HEK293 (cell line): Measurements from ENCODE around the gene KCNMA1.

Source experiments
- CTCF ChIA-PET: fragments of 350-600 bp; formaldehyde crosslinking; extraction: SDS; loops from one replicate; lab custom pipeline; 2021; ENCODE audit warnings: antibody characterized with exemption; lab: Yijun Ruan, JAX
- POLR2A ChIA-PET: fragments of 300-600 bp; formaldehyde crosslinking; extraction: SDS; loops from one replicate; lab custom pipeline; 2020; ENCODE audit warnings: antibody characterized with exemption, inconsistent platforms; lab: Yijun Ruan, JAX
- H3K27ac ChIP-seq: fragments of 200-500 bp; sonication (Bioruptor generic); 2 replicates; pipeline ENCODE4 v1.5.1; 2014; ENCODE audit warnings: low read depth, low read length, control low read depth, inconsistent platforms; ENCODE audit errors: extremely low read depth
- H3K36me3 ChIP-seq, 2 experiments: fragments of 200-500 bp in 1 of 2; sonication (Bioruptor generic) in 1 of 2; 1 replicate in 1 of 2; 2 replicates in 1 of 2; pipeline ENCODE4 v1.5.1; 2014 to 2017; ENCODE audit warnings: inconsistent platforms in 2 of 2, low read length in 2 of 2; ENCODE audit not compliant: control insufficient read depth in 2 of 2, insufficient read depth in 1 of 2
- H3K4me1 ChIP-seq: fragments of 200-500 bp; sonication (Bioruptor generic); 2 replicates; pipeline ENCODE4 v1.5.1; 2014; ENCODE audit warnings: mild to moderate bottlenecking, low read length, inconsistent platforms; ENCODE audit not compliant: control insufficient read depth, insufficient read depth
- H3K4me3 ChIP-seq: 2 replicates; pipeline ENCODE4 v1.5.1; 2011; ENCODE audit warnings: low read depth, mild to moderate bottlenecking, control low read depth, low read length, moderate library complexity
- H3K9me3 ChIP-seq: fragments of 200-500 bp; sonication (Bioruptor generic); 2 replicates; pipeline ENCODE4 v1.5.1; 2014; ENCODE audit warnings: low read depth, low read length, inconsistent platforms; ENCODE audit not compliant: control insufficient read depth, insufficient read depth
- MEIS1 ChIP-seq: sonication (generic); formaldehyde crosslinking; IDR thresholded peaks from 2 replicates; pipeline ENCODE4 v1.8.1; 2022; ENCODE audit warnings: missing genetic modification reagents, mild to moderate bottlenecking, borderline replicate concordance
- SCRT2 ChIP-seq: fragments of 450-650 bp; formaldehyde crosslinking; IDR thresholded peaks from 2 replicates; pipeline ENCODE4 v1.5.1; 2016; ENCODE audit warnings: missing biosample characterization, missing genetic modification characterization
- SETDB1 ChIP-seq: IDR thresholded peaks from one replicate; pipeline ENCODE4 v1.6.1; 2017; ENCODE audit warnings: mild to moderate bottlenecking, low read length, moderate library complexity, mixed read lengths; ENCODE audit not compliant: insufficient read length
- TCF7L2 ChIP-seq: IDR thresholded peaks from 2 replicates; pipeline ENCODE4 v1.6.1; 2011; ENCODE audit warnings: low read depth, mild to moderate bottlenecking, inconsistent platforms, low read length, moderate library complexity, borderline replicate concordance
- TRIM28 ChIP-seq: IDR thresholded peaks from 2 replicates; pipeline ENCODE4 v1.6.1; 2011; ENCODE audit warnings: low read length, control low read depth, borderline replicate concordance
- ZBTB1 ChIP-seq: fragments of 450-650 bp; formaldehyde crosslinking; IDR thresholded peaks from 2 replicates; pipeline ENCODE4 v1.5.1; 2016; ENCODE audit warnings: missing biosample characterization, missing genetic modification characterization
- ZBTB8A ChIP-seq: fragments of 450-650 bp; formaldehyde crosslinking; IDR thresholded peaks from 2 replicates; pipeline ENCODE4 v1.5.1; 2016; ENCODE audit warnings: missing biosample characterization, missing genetic modification characterization
- ZNF112 ChIP-seq: fragments of 450-650 bp; formaldehyde crosslinking; IDR thresholded peaks from 2 replicates; pipeline ENCODE4 v1.5.0; 2017; ENCODE audit warnings: missing biosample characterization, missing genetic modification characterization
- ZNF132 ChIP-seq: fragments of 450-650 bp; formaldehyde crosslinking; IDR thresholded peaks from 2 replicates; pipeline ENCODE4 v1.5.1; 2017; ENCODE audit warnings: missing biosample characterization, missing genetic modification characterization, borderline replicate concordance
- ZNF133 ChIP-seq: fragments of 450-650 bp; formaldehyde crosslinking; IDR thresholded peaks from 2 replicates; pipeline ENCODE4 v1.5.1; 2016; ENCODE audit warnings: missing biosample characterization, missing genetic modification characterization
- ZNF146 ChIP-seq: fragments of 450-650 bp; formaldehyde crosslinking; IDR thresholded peaks from 2 replicates; pipeline ENCODE4 v1.5.1; 2016; ENCODE audit warnings: missing biosample characterization, missing genetic modification characterization
- ZNF23 ChIP-seq: fragments of 450-650 bp; formaldehyde crosslinking; IDR thresholded peaks from 2 replicates; pipeline ENCODE4 v1.5.1; 2016; ENCODE audit warnings: missing biosample characterization, missing genetic modification characterization, borderline replicate concordance
- ZNF510 ChIP-seq: fragments of 450-650 bp; formaldehyde crosslinking; IDR thresholded peaks from 2 replicates; pipeline ENCODE4 v1.5.1; 2018; ENCODE audit warnings: mild to moderate bottlenecking, missing genetic modification characterization, missing biosample characterization; ENCODE audit not compliant: insufficient replicate concordance
- ZNF544 ChIP-seq: fragments of 450-650 bp; formaldehyde crosslinking; IDR thresholded peaks from 2 replicates; pipeline ENCODE4 v1.5.0; 2017; ENCODE audit warnings: missing biosample characterization, missing genetic modification characterization
- ZNF548 ChIP-seq: fragments of 450-650 bp; formaldehyde crosslinking; IDR thresholded peaks from 2 replicates; pipeline ENCODE4 v1.5.1; 2016; ENCODE audit warnings: missing biosample characterization, missing genetic modification characterization
- ZNF654 ChIP-seq: fragments of 450-650 bp; formaldehyde crosslinking; IDR thresholded peaks from 2 replicates; pipeline ENCODE4 v1.5.1; 2016; ENCODE audit warnings: low read depth, missing biosample characterization, missing genetic modification characterization
- ZNF677 ChIP-seq: fragments of 450-650 bp; IDR thresholded peaks from 2 replicates; pipeline ENCODE4 v1.5.0; 2018; ENCODE audit warnings: missing biosample characterization, mild to moderate bottlenecking, missing genetic modification characterization, moderate library complexity
- ZNF792 ChIP-seq: fragments of 450-650 bp; formaldehyde crosslinking; IDR thresholded peaks from 2 replicates; pipeline ENCODE4 v1.5.1; 2016; ENCODE audit warnings: missing biosample characterization, missing genetic modification characterization
- TF ChIP-seq, protein P1 (sequence below): fragments of 450-650 bp; formaldehyde crosslinking; IDR thresholded peaks from 2 replicates; pipeline ENCODE4 v1.5.1; 2016; ENCODE audit warnings: missing biosample characterization, missing genetic modification characterization
- TF ChIP-seq, protein P2 (sequence below): fragments of 450-650 bp; formaldehyde crosslinking; IDR thresholded peaks from 2 replicates; pipeline ENCODE4 v1.5.1; 2016; ENCODE audit warnings: missing biosample characterization, missing genetic modification characterization
- TF ChIP-seq, protein P3 (sequence below): fragments of 450-650 bp; formaldehyde crosslinking; IDR thresholded peaks from 2 replicates; pipeline ENCODE4 v1.5.1; 2017; ENCODE audit warnings: missing biosample characterization, missing genetic modification characterization
- TF ChIP-seq, protein P4 (sequence below): fragments of 450-650 bp; IDR thresholded peaks from 2 replicates; pipeline ENCODE4 v1.5.1; 2018; ENCODE audit warnings: missing biosample characterization, mild to moderate bottlenecking, missing genetic modification characterization

KCNMA1 gene

DNA sequence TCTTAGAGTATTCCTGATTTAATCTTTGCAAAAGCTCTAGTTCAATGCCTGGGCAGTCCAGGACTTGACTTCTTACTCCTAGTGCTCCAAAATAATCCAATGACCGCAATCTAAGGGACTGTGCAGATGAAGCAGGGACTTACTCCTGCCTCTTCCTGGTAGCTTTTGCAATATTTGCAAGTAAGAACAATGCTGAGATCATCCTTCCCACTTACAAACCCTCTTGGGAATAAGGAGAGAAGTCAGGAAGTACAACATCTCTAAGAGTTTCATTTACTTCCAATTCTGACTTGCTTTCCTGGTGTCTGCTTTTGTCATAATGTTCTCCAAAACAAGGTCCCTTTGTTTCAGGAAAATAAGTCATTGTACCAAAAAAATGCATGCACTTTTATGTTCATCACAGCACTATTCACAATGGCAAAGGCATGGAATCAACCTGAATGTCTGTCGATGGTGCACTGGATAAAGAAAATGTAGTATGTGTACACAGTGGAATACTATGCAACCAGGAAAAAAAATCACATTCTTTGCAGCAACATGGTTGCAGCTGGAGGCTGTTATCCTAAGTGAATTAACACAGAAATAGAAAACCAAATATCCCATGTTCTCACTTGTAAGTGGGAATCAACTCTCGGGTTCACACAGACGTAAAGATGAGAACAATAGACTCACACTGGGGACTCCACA lies 7.1 kb upstream of the KCNMA1 start:
- no peak overlapping the region for H3K4me3 ChIP-seq
- H3K27ac ChIP-seq: no peak overlapping the region
- POLR2A ChIA-PET: no interaction called here
- H3K36me3 ChIP-seq: no peaks in the 10 kb centered on the region
- no peaks in the 10 kb centered on the region for H3K9me3 ChIP-seq
- no peaks in the 10 kb centered on the region for H3K4me1 ChIP-seq
- peak; percentile 91 for TF ChIP-seq ZNF146
- TF ChIP-seq ZNF133 (tag by site-specific recombination): no peak
- TF ChIP-seq ZNF112: no peak
- TF ChIP-seq, protein P1, sequence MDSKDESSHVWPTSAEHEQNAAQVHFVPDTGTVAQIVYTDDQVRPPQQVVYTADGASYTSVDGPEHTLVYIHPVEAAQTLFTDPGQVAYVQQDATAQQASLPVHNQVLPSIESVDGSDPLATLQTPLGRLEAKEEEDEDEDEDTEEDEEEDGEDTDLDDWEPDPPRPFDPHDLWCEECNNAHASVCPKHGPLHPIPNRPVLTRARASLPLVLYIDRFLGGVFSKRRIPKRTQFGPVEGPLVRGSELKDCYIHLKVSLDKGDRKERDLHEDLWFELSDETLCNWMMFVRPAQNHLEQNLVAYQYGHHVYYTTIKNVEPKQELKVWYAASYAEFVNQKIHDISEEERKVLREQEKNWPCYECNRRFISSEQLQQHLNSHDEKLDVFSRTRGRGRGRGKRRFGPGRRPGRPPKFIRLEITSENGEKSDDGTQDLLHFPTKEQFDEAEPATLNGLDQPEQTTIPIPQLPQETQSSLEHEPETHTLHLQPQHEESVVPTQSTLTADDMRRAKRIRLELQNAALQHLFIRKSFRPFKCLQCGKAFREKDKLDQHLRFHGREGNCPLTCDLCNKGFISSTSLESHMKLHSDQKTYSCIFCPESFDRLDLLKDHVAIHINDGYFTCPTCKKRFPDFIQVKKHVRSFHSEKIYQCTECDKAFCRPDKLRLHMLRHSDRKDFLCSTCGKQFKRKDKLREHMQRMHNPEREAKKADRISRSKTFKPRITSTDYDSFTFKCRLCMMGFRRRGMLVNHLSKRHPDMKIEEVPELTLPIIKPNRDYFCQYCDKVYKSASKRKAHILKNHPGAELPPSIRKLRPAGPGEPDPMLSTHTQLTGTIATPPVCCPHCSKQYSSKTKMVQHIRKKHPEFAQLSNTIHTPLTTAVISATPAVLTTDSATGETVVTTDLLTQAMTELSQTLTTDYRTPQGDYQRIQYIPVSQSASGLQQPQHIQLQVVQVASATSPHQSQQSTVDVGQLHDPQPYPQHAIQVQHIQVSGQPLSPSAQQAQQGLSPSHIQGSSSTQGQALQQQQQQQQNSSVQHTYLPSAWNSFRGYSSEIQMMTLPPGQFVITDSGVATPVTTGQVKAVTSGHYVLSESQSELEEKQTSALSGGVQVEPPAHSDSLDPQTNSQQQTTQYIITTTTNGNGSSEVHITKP: no peak
- no peak for TF ChIP-seq ZNF677 (tag by site-specific recombination)
- CTCF ChIA-PET: interaction anchor here (0.6 to 21.0 kb wide), 24 partner anchors 11 to 958 kb away, joined by 3 to 512 read pairs (median 5); no protein-coding TSS in a partner anchor

DNA sequence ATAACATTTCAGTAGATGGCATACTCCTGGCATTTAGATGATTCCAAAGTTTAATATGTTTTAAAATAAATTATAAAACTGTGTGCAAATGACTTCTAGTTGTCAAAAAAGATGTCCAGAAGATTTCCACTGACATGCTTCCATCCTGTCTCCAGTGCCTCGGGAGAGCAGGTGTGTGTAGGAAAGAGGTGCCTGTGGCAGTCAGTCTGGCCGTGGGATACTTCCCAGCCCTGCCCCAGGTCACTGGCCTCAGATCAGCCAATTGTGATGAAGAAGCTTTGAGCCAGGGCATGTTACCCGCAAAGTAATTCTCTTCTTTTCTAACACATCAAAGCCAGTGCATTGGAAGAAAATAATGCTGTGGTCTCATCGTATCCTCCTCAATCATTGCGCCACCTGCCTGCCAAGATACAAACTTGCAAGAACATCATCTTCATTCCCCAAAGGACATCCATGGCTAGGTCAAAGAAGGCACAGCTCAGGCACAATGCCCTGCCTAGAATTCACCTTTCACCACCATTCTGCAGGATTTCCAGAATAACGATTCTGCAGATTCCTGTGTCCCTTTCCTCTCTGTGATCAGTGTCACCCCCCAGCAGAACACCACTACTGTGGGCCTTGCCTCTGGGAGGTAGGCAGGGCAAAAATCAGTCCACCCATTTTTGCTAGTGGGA lies 6.3 kb upstream of the KCNMA1 start:
- no peaks in the 10 kb centered on the region for H3K36me3 ChIP-seq
- ChIA-PET POLR2A (interaction anchor here (0.7 kb wide), 3 partner anchors 47 to 472 kb away, joined by 3 to 6 read pairs (median 4); no protein-coding TSS in a partner anchor), CTCF (interaction anchor here (0.6 to 21.0 kb wide), 40 partner anchors 10 to 1554 kb away, joined by 3 to 512 read pairs (median 4); no protein-coding TSS in a partner anchor)
- H3K4me1 ChIP-seq: no peaks in the 10 kb centered on the region
- H3K9me3 ChIP-seq: no peaks in the 10 kb centered on the region
- no peak overlapping the region for H3K4me3 ChIP-seq
- no peak overlapping the region for H3K27ac ChIP-seq
- no peak for TF ChIP-seq ZBTB1 (tag by site-specific recombination)
- TF ChIP-seq, protein P2, sequence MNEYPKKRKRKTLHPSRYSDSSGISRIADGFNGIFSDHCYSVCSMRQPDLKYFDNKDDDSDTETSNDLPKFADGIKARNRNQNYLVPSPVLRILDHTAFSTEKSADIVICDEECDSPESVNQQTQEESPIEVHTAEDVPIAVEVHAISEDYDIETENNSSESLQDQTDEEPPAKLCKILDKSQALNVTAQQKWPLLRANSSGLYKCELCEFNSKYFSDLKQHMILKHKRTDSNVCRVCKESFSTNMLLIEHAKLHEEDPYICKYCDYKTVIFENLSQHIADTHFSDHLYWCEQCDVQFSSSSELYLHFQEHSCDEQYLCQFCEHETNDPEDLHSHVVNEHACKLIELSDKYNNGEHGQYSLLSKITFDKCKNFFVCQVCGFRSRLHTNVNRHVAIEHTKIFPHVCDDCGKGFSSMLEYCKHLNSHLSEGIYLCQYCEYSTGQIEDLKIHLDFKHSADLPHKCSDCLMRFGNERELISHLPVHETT (tag by site-specific recombination): no peak
- TF ChIP-seq ZNF548: no peak
- TF ChIP-seq ZNF23 (tag by site-specific recombination): no peak
- TF ChIP-seq ZNF544 (tag by site-specific recombination): no peak
- TF ChIP-seq, protein P3, sequence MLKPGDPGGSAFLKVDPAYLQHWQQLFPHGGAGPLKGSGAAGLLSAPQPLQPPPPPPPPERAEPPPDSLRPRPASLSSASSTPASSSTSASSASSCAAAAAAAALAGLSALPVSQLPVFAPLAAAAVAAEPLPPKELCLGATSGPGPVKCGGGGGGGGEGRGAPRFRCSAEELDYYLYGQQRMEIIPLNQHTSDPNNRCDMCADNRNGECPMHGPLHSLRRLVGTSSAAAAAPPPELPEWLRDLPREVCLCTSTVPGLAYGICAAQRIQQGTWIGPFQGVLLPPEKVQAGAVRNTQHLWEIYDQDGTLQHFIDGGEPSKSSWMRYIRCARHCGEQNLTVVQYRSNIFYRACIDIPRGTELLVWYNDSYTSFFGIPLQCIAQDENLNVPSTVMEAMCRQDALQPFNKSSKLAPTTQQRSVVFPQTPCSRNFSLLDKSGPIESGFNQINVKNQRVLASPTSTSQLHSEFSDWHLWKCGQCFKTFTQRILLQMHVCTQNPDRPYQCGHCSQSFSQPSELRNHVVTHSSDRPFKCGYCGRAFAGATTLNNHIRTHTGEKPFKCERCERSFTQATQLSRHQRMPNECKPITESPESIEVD (tag by site-specific recombination): no peak
- TF ChIP-seq, protein P4, sequence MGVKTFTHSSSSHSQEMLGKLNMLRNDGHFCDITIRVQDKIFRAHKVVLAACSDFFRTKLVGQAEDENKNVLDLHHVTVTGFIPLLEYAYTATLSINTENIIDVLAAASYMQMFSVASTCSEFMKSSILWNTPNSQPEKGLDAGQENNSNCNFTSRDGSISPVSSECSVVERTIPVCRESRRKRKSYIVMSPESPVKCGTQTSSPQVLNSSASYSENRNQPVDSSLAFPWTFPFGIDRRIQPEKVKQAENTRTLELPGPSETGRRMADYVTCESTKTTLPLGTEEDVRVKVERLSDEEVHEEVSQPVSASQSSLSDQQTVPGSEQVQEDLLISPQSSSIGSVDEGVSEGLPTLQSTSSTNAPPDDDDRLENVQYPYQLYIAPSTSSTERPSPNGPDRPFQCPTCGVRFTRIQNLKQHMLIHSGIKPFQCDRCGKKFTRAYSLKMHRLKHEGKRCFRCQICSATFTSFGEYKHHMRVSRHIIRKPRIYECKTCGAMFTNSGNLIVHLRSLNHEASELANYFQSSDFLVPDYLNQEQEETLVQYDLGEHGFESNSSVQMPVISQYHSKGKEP (tag by site-specific recombination): no peak
- peak; percentile 91 for TF ChIP-seq TRIM28
- TF ChIP-seq MEIS1 (CRISPR knock-in tag): no peak
- no peak for TF ChIP-seq TCF7L2
- TF ChIP-seq SCRT2 (tag by site-specific recombination): no peak
- TF ChIP-seq ZNF132 (tag by site-specific recombination): no peak
- peak; percentile 49 for TF ChIP-seq ZNF510 (tag by site-specific recombination)
- peak; percentile 77 for TF ChIP-seq SETDB1
- peak; percentile 60 for TF ChIP-seq ZNF654 (tag by site-specific recombination)
- TF ChIP-seq ZBTB8A (tag by site-specific recombination): no peak
- no peak for TF ChIP-seq ZNF792
